H1 (cell line): ENCODE measurements around the gene SLC17A3.

Source experiments
- CBX5 ChIP-seq: fragments of 300-800, 300-1000 bp; sonication (generic); IDR thresholded peaks from 2 replicates; pipeline ENCODE4 v1.7.1; 2016; ENCODE audit warnings: antibody characterized with exemption, low read length, low read depth
- CHD2 ChIP-seq: IDR thresholded peaks from 2 replicates; pipeline ENCODE4 v1.6.1; 2012; ENCODE audit warnings: low read length, improper control_type of control experiment
- EP300 ChIP-seq, 2 experiments: IDR thresholded peaks; 1 replicate in 1 of 2; 2 replicates in 1 of 2; pipeline ENCODE4 v1.6.1; 2011 to 2012; ENCODE audit warnings: low read depth in 2 of 2, low read length in 2 of 2, mild to moderate bottlenecking in 2 of 2, borderline replicate concordance in 1 of 2, inconsistent platforms in 1 of 2, moderate library complexity in 1 of 2
- HDAC2 ChIP-seq, 2 experiments: fragments of 300-600 bp in 1 of 2; sonication (generic) in 1 of 2; IDR thresholded peaks; 2 replicates each; pipeline ENCODE4 v1.6.1; 2011 to 2012; ENCODE audit warnings: low read depth in 2 of 2, low read length in 2 of 2, mild to moderate bottlenecking in 2 of 2, moderate library complexity in 2 of 2, borderline replicate concordance in 1 of 2, inconsistent platforms in 1 of 2
- MAX ChIP-seq: IDR thresholded peaks from 2 replicates; pipeline ENCODE4 v1.6.1; 2012; ENCODE audit warnings: inconsistent platforms
- POLR2A ChIP-seq, 2 experiments: IDR thresholded peaks; 1 replicate in 1 of 2; 2 replicates in 1 of 2; pipeline ENCODE4 v1.6.1; 2011; ENCODE audit warnings: low read depth in 2 of 2, low read length in 2 of 2, mild to moderate bottlenecking in 2 of 2; ENCODE audit errors: control extremely low read depth in 1 of 2
- POU5F1 ChIP-seq: IDR thresholded peaks from 2 replicates; pipeline ENCODE4 v1.6.1; 2011; ENCODE audit warnings: low read depth, mild to moderate bottlenecking, low read length, moderate library complexity
- RAD21 ChIP-seq, 2 experiments: IDR thresholded peaks in 1 of 2; conservative IDR thresholded peaks in 1 of 2; 2 replicates each; pipeline ENCODE4 v1.6.1; 2011; ENCODE audit warnings: low read depth in 2 of 2, low read length in 2 of 2, improper control_type of control experiment in 1 of 2, inconsistent platforms in 1 of 2, mild to moderate bottlenecking in 1 of 2, moderate library complexity in 1 of 2
- SIN3A ChIP-seq, 2 experiments: IDR thresholded peaks in 1 of 2; conservative IDR thresholded peaks in 1 of 2; 2 replicates each; pipeline ENCODE4 v1.6.1; 2011 to 2012; ENCODE audit warnings: low read length in 2 of 2, improper control_type of control experiment in 1 of 2, low read depth in 1 of 2, mild to moderate bottlenecking in 1 of 2
- TAF7 ChIP-seq: optimal IDR thresholded peaks from 2 replicates; pipeline ENCODE3; 2011; ENCODE audit warnings: low read depth, mild to moderate bottlenecking, inconsistent platforms, low read length, moderate library complexity, borderline replicate concordance
- USF2 ChIP-seq: IDR thresholded peaks from 2 replicates; pipeline ENCODE4 v1.6.1; 2011; ENCODE audit warnings: low read length, improper control_type of control experiment
- ZNF274 ChIP-seq: IDR thresholded peaks from 2 replicates; pipeline ENCODE4 v1.7.0; 2012; ENCODE audit warnings: low read length, borderline replicate concordance; ENCODE audit errors: extremely low read depth
- TF ChIP-seq, protein P1 (sequence below), 3 experiments: IDR thresholded peaks; 1 replicate in 2 of 3; 2 replicates in 1 of 3; pipeline versions ENCODE4 v1.5.1 to v1.6.1; 2011; ENCODE audit warnings: low read length in 3 of 3, mild to moderate bottlenecking in 3 of 3, inconsistent platforms in 2 of 3, low read depth in 1 of 3, moderate library complexity in 1 of 3; ENCODE audit not compliant: insufficient read depth in 1 of 3; ENCODE audit errors: control extremely low read depth in 1 of 3

DNA sequence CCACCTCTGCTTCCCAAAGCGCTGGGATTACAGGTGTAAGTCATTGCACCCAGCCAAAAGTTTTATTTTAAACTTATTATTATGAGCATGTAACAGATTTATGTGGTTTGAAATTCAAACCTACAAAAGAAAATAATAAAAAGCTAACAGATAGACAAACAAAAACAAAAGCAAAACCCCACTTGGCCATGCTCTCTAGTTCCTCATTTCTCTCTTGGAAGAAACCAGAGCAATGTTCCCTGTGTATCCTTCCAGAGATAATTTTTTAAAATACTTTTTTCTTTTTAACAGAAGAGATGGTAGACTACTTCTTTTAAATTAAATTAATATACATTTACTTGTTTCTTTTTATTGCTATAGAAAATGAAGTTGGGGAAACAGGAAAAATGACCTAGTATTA, 28.0 kb upstream of the SLC17A3 start:
- no peak for TF ChIP-seq ZNF274
- TF ChIP-seq TAF7, result no peak
- TF ChIP-seq POLR2A (IDR thresholded peaks at IDR 0.05; ENCODE audit: control extremely low read depth in 1 of 2, low read depth in 2 of 2, low read length in 2 of 2), result no peak
- TF ChIP-seq MAX, result no peak
- no peak for TF ChIP-seq RAD21 (IDR thresholded peaks at IDR 0.05 in 1 of 2, conservative IDR thresholded peaks at IDR 0.05 in 1 of 2; ENCODE audit: low read depth in 2 of 2, low read length in 2 of 2)
- TF ChIP-seq, protein P1, sequence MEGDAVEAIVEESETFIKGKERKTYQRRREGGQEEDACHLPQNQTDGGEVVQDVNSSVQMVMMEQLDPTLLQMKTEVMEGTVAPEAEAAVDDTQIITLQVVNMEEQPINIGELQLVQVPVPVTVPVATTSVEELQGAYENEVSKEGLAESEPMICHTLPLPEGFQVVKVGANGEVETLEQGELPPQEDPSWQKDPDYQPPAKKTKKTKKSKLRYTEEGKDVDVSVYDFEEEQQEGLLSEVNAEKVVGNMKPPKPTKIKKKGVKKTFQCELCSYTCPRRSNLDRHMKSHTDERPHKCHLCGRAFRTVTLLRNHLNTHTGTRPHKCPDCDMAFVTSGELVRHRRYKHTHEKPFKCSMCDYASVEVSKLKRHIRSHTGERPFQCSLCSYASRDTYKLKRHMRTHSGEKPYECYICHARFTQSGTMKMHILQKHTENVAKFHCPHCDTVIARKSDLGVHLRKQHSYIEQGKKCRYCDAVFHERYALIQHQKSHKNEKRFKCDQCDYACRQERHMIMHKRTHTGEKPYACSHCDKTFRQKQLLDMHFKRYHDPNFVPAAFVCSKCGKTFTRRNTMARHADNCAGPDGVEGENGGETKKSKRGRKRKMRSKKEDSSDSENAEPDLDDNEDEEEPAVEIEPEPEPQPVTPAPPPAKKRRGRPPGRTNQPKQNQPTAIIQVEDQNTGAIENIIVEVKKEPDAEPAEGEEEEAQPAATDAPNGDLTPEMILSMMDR (IDR thresholded peaks at IDR 0.05; ENCODE audit: control extremely low read depth in 1 of 3, insufficient read depth in 1 of 3, low read depth in 1 of 3, low read length in 3 of 3), result no peak
- no peak for TF ChIP-seq USF2
- no peak for TF ChIP-seq CHD2
- no peak for TF ChIP-seq CBX5
- TF ChIP-seq POU5F1, result no peak
- no peak for TF ChIP-seq SIN3A (conservative IDR thresholded peaks at IDR 0.05 in 1 of 2, IDR thresholded peaks at IDR 0.05 in 1 of 2; ENCODE audit: low read depth in 1 of 2, low read length in 2 of 2)
- TF ChIP-seq EP300 (IDR thresholded peaks at IDR 0.05; ENCODE audit: borderline replicate concordance in 1 of 2, low read depth in 2 of 2, low read length in 2 of 2), result no peak
- no peak for TF ChIP-seq HDAC2 (IDR thresholded peaks at IDR 0.05; ENCODE audit: borderline replicate concordance in 1 of 2, low read depth in 2 of 2, low read length in 2 of 2)
